Psoas muscle (tissue), 8 donors: ENCODE data around the gene CSTF1. TPM values are rescaled to one million over a fixed set of nuclear protein-coding genes. Genes with fewer than 3 reads are reported as not detected.

ENCODE experiments used
- ATAC-seq, 4 donors: fragments of 200-7000 bp; cut with Tn5 transposase; one replicate each; pipeline ENCODE4 v1.9.1; 2020; ENCODE audit warnings: moderate library complexity in 3 of 4, mild to moderate bottlenecking in 2 of 4
- DNase-seq, 2 donors: peaks; one replicate each; pipeline ENCODE4 v3.0.0-alpha.2; 2020
- H3K27ac ChIP-seq: fragments of 200-600 bp; one replicate; pipeline ENCODE4 v1.8.0; 2022
- H3K27me3 ChIP-seq, 3 donors: fragments of 200-600 bp in 1 of 3; one replicate each; pipeline versions ENCODE4 v1.6.1 to v1.8.0; 2013 to 2022; ENCODE audit warnings: low read length in 2 of 3, mild to moderate bottlenecking in 2 of 3, moderate library complexity in 1 of 3; ENCODE audit not compliant: insufficient read depth in 3 of 3
- H3K36me3 ChIP-seq, 2 donors: fragments of 200-600 bp in 1 of 2; one replicate each; pipeline versions ENCODE4 v1.6.1 to v1.8.0; 2013 to 2022; ENCODE audit warnings: low read depth in 1 of 2, mild to moderate bottlenecking in 1 of 2, moderate library complexity in 1 of 2; ENCODE audit not compliant: insufficient read depth in 1 of 2
- H3K4me1 ChIP-seq: fragments of 200-600 bp; one replicate; pipeline ENCODE4 v1.8.0; 2022
- H3K4me3 ChIP-seq: fragments of 200-600 bp; one replicate; pipeline ENCODE4 v1.8.0; 2022; ENCODE audit warnings: mild to moderate bottlenecking
- H3K9me3 ChIP-seq: fragments of 200-600 bp; one replicate; pipeline ENCODE4 v1.8.0; 2022
- CTCF ChIP-seq: fragments of 200-600 bp; IDR thresholded peaks from one replicate; pipeline ENCODE4 v1.8.0; 2022; ENCODE audit warnings: antibody characterized with exemption
- WGBS, 3 donors: extraction: QIAGEN DNeasy Blood & Tissue Kit; methylation state at CpG; one replicate each; pipeline versions ENCODE4 v1.1.6 to v1.1.7; 2013; 5-methylcytosine and 5-hydroxymethylcytosine counted together
- intact Hi-C, 2 donors: fragments of 100-400 bp; cut with DNase I; formaldehyde crosslinking; loops; one replicate each; pipeline versions ENCODE4 v1.11.0 to v1.14.2; 2022
- polyA plus RNA-seq, 3 donors: library from polyadenylated mRNA; stranded (reverse); fragments of 200-250 nt; gene quantifications; one replicate each; pipeline ENCODE4 v1.2.3, GENCODE V29; 2013
- total RNA-seq, 4 donors: library from RNA; stranded (reverse); fragmentation: NEBNext Ultra II Directional in 2 of 4; extraction: Animal tissue kit (Norgen Biotek cat#: 25700) in 2 of 4; gene quantifications; one replicate each; pipeline versions ENCODE4 v1.2.1 to v1.2.4, GENCODE V29; 2021 to 2023
- donor health status: healthy with polysubstance abuse.
- donor health status: DM: no; HTN: no; CAD: no; lungs with moderate emphysema.
- donor health status: Bipolar disorder and iron deficiency.
- donor health status: healthy.
- donor health status: DM: yes; HTN: yes; CAD: no.
- donor health status: DM: no; HTN: no; CAD: no.
- donor health status: DM: no; HTN: no; CAD: no.
- donor health status: DM: yes; HTN: yes; CAD: no.

The CSTF1 gene
- total and polyA plus RNA-seq, 7 donors: 10.0 to 20.3 (median 16.7) TPM

GRCh38 chr20:56420028-56420427 is 27.6 kb downstream of the CSTF1 start:
- H3K4me3 ChIP-seq: no peak overlapping the region
- DNase-seq (no peak), ATAC-seq (no peak)
- 89 to 93% (median 92%) methylated on average over 2 of the region's 2 CpGs for WGBS, 3 donors
- intact Hi-C loops: no loop called here
- no peak overlapping the region for H3K27ac ChIP-seq
- no peak for TF ChIP-seq CTCF
- no peaks in the 10 kb centered on the region for H3K4me1 ChIP-seq
- no peaks in the 10 kb centered on the region for H3K27me3 ChIP-seq
- H3K36me3 ChIP-seq: no peaks in the 10 kb centered on the region
- H3K9me3 ChIP-seq: no peaks in the 10 kb centered on the region

DNA sequence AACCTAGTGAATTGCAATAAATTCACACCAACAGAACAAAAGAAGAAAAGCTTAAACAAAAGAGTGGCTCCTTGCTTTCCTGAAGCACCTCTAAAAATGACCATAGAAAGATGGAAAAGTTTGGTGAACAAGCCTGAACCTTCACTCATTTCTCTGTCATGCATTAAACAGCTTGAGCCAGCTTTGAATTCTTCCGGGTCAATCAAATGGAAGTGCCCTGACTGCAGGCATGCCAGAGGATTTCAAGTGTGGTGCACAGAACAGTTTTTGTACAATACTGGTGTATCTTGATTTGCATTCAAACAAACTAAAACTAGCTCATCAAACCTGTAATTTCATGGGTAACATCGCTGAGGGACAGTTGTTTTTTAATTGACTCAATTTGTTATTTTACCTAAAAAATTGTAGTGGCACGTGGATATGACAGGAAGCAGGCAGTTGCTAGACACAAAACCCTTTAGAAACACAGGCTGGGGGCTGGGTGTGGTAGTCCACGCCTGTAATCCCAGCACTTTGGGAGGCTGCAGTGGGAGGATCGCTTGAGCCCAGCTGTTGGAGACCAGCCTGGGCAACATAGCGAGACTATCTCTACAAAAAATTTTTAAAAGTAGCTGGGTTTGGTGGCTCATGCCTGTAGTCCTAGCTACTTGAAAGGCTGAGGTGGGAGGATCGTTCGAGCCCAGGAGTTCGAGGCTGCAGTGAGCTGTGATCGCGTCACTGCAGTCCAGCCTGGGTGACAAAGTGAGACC is 28.7 kb downstream of the CSTF1 start:
- DNase-seq (no peak), ATAC-seq (no peak)
- H3K36me3 ChIP-seq: no peaks in the 10 kb centered on the region
- H3K4me3 ChIP-seq: no peak overlapping the region
- intact Hi-C loops: no loop called here
- H3K27me3 ChIP-seq: no peaks in the 10 kb centered on the region
- WGBS, 3 donors: 76 to 78% (median 77%) methylated on average over 11 of the region's 11 CpGs
- no peaks in the 10 kb centered on the region for H3K4me1 ChIP-seq
- TF ChIP-seq CTCF: no peak
- no peak overlapping the region for H3K27ac ChIP-seq
- no peaks in the 10 kb centered on the region for H3K9me3 ChIP-seq

DNA sequence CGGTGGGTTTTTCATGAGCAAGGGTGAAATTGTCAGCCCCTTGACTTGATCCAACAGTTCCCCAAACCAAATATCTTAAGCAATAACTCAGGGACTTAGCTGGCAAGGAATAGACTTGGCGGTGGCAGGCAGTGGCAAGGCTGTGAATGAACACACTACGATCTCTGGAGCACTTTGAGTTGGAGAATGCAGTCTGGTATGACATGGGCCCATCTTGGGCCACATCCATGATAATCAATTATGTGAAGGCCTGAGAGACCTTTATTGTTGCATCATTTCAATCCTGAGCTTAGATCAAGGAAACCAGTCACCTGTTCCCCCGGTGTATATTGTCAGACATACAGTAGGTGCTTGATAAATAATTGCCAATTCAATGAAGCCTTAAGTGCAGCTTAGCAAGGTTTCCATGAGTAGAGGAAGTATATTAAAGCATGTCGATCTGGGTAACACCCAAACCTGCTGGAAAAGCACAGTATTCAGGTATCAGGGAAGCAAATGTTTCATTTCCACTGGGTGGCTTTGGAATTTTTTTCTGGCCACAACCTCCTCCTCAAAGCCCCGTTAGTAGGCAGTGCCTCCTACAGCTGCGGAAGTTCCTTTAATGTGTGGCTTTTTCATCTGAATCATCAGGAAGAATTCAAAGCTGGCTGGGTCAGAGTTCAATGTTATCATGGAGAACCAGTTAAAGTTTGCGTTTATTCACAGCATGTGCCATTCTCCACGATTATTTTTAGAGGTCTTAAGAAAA is 29.8 kb downstream of the CSTF1 start:
- intact Hi-C loops: no loop called here
- no peaks in the 10 kb centered on the region for H3K9me3 ChIP-seq
- DNase-seq: no peak
- no peak overlapping the region for H3K27ac ChIP-seq
- WGBS, 3 donors: 54 to 57% (median 55%) methylated on average over 9 of the region's 9 CpGs
- no peak for ATAC-seq
- H3K4me1 ChIP-seq: no peaks in the 10 kb centered on the region
- H3K4me3 ChIP-seq: no peak overlapping the region
- no peaks in the 10 kb centered on the region for H3K27me3 ChIP-seq
- no peaks in the 10 kb centered on the region for H3K36me3 ChIP-seq
- TF ChIP-seq CTCF: no peak

GRCh38 chr20:56422824-56423189 is 30.4 kb downstream of the CSTF1 start:
- Histone ChIP-seq H3K27me3 (no peaks in the 10 kb centered on the region), H3K27ac (no peak overlapping the region), H3K4me3 (no peak overlapping the region), H3K36me3 (no peaks in the 10 kb centered on the region), H3K4me1 (no peaks in the 10 kb centered on the region), H3K9me3 (no peaks in the 10 kb centered on the region)
- ATAC-seq: no peak
- TF ChIP-seq CTCF: no peak
- 35 to 47% (median 42%) methylated on average over 4 of the region's 4 CpGs for WGBS, 3 donors
- DNase-seq: no peak
- intact Hi-C loops: no loop called here
